Activated CD4-positive, alpha-beta memory T cell treated with anti-CD3 and anti-CD28 coated beads for 36 hours (primary cell): ENCODE measurements around the gene TMEM51. TPM values are rescaled to one million over a fixed set of nuclear protein-coding genes. Genes with fewer than 3 reads are reported as not detected.
"Not testable (repeated sequence)": the region's sequence is repeated elsewhere in the genome, so short reads cannot be mapped to it uniquely, and the experiment has no call there.

Source experiments
- CTCF ChIA-PET: fragments of 350-600 bp; sonication (Branson Sonifier 250); formaldehyde crosslinking; loops from one replicate; lab custom pipeline; 2021; ENCODE audit warnings: antibody characterized with exemption, inconsistent platforms; lab: Charles Lee
- POLR2A ChIA-PET: fragments of 350-600 bp; sonication (Branson Sonifier 250); formaldehyde crosslinking; loops from one replicate; lab custom pipeline; 2021; ENCODE audit warnings: antibody characterized with exemption; lab: Charles Lee
- DNase-seq: peaks from one replicate; pipeline ENCODE4 v3.0.0-alpha.2; 2020
- H3K27ac Mint-ChIP-seq: one replicate; pipeline ENCODE4 v1.8.0; 2021; ENCODE audit warnings: mixed read lengths
- H3K27me3 Mint-ChIP-seq: one replicate; pipeline ENCODE4 v1.8.0; 2021; ENCODE audit warnings: mixed read lengths
- H3K36me3 Mint-ChIP-seq: one replicate; pipeline ENCODE4 v1.8.0; 2021; ENCODE audit warnings: mixed read lengths
- H3K4me1 Mint-ChIP-seq: one replicate; pipeline ENCODE4 v1.8.0; 2021; ENCODE audit warnings: low read depth, mixed read lengths
- H3K4me3 Mint-ChIP-seq: one replicate; pipeline ENCODE4 v1.8.0; 2021; ENCODE audit warnings: mild to moderate bottlenecking, mixed read lengths
- H3K9me3 Mint-ChIP-seq: one replicate; pipeline ENCODE4 v1.8.0; 2021; ENCODE audit warnings: mixed read lengths
- intact Hi-C: fragments of 100-400 bp; cut with micrococcal nuclease; formaldehyde crosslinking; loops from one replicate; pipeline ENCODE4 v1.15.1; 2023
- total RNA-seq, 2 experiments: library from RNA; stranded (reverse); gene quantifications; one replicate each; pipeline ENCODE4 v1.2.3, GENCODE V29; 2021

TMEM51 gene
- total RNA-seq, 2 experiments from 2014 or later: not detected

DNA sequence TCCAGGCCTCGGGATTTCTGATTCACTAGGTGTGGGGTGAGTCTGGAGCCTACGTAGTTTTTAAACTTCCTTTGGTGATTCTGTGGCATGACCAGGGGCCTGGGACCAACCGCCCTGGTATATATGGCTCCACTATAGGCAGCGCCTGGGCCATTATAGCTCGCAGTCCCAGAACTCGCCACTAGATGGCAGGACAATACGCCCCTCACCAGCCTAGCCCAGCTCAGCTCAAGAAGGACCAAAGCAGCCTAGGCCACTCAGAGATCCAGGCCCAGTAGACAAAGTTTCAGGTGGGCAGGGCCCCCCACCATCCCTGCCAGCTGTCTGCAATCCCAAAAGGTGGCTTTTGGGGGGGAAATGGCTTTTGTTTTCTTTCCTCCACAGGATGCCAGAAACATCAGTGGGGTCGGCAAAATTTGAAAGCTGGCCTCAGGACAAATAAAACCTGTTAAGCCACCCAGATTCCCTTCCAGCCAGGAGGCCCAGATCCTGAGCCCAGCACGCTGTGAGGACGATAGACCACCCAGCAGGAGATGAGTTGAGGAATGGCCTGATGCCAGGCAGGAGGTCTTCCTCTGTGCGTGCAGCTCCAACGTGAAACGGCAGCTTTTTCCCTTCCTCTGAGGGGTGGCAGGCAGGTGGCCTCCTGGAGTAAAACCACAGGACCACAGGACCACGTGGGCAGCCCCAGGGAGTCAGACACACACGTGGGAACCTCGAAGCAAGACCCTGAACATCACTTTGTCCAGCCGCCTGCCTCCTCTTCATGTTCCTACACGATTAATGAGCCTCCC lies 24.8 kb upstream of the TMEM51 start:
- Mint-ChIP-seq H3K9me3 (peaks cover 3% of the 10 kb centered on the region), H3K36me3 (no peaks in the 10 kb centered on the region), H3K4me1 (no peaks in the 10 kb centered on the region), H3K27ac (no peak overlapping the region), H3K27me3 (peaks cover 4% of the 10 kb centered on the region), H3K4me3 (no peak overlapping the region)
- intact Hi-C loops: loop anchor here (1.0 to 10.0 kb wide), 3 partner anchors 144 to 306 kb away; partner anchors contain the start of gene CTRC
- peak; percentile 83 for DNase-seq
- ChIA-PET CTCF (interaction anchor here (0.5 to 7.9 kb wide), 38 partner anchors 9 to 303 kb away, joined by 3 to 142 read pairs (median 4); partner anchors contain the start of gene TMEM51), POLR2A (no interaction called here)

DNA sequence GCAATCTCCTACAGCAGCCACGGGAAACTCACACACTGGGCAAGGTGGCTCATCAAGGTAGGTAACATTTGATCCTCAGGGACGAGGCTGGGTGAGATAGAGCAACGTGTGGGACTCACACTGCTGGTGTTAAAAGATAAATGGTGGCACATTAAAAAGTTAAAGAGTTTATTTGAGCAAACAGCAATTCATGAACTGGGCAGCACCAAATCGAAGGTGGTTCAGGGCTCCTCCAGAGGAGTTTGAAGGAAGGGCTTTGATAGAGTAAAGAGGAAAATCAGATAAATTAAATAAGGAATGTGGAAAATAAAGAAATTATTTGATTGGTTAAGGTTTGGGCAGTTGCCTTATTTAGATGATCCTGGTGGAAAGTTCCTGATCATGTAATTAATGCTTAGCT lies 23.6 kb upstream of the TMEM51 start:
- intact Hi-C loops: loop anchor here (10.0 kb wide), 1 partner anchor 305 kb away; the partner anchor contains the start of gene CTRC
- CTCF ChIA-PET: interaction anchor here (1.2 to 7.9 kb wide), 7 partner anchors 10 to 174 kb away, joined by 3 to 142 read pairs (median 7); partner anchors contain the start of gene TMEM51

DNA sequence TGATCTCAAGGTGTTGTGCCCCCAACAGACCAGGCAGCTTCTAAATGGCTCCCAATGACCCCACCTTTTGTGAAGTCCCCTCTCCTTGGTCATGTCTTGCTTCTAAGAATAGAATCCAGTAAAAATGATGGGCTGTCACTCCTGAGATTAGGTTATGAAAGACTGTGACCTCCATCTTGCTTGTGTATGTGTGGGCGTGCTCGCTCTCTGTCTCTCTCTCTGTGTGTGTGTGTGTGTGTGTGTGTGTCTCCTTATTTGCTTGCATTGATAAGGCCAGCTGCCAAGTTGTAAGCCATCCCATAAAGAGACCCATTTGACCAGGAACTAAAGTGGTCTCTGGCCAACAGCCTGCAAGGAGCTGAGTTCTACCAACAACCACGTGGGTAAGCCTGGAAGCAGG lies 22.9 kb upstream of the TMEM51 start:
- POLR2A ChIA-PET: no interaction called here
- intact Hi-C loops: no loop called here
- Mint-ChIP-seq H3K4me3 (no peak overlapping the region), H3K4me1 (no peaks in the 10 kb centered on the region), H3K27me3 (peaks cover 13% of the 10 kb centered on the region), H3K9me3 (peaks cover 3% of the 10 kb centered on the region), H3K27ac (no peak overlapping the region), H3K36me3 (no peaks in the 10 kb centered on the region)
- CTCF ChIA-PET: interaction anchor here (1.2 to 7.9 kb wide), 4 partner anchors 22 to 174 kb away, joined by 3 to 142 read pairs (median 36); no protein-coding TSS in a partner anchor
- no peak for DNase-seq

More for the DNA sequence above, 23.6 kb upstream of the TMEM51 start:
- POLR2A ChIA-PET: no interaction called here
- no peak for DNase-seq
- Mint-ChIP-seq H3K27me3 (peaks cover 11% of the 10 kb centered on the region), H3K9me3 (peaks cover 3% of the 10 kb centered on the region), H3K4me3 (no peak overlapping the region), H3K4me1 (no peaks in the 10 kb centered on the region), H3K36me3 (no peaks in the 10 kb centered on the region), H3K27ac (no peak overlapping the region)

DNA sequence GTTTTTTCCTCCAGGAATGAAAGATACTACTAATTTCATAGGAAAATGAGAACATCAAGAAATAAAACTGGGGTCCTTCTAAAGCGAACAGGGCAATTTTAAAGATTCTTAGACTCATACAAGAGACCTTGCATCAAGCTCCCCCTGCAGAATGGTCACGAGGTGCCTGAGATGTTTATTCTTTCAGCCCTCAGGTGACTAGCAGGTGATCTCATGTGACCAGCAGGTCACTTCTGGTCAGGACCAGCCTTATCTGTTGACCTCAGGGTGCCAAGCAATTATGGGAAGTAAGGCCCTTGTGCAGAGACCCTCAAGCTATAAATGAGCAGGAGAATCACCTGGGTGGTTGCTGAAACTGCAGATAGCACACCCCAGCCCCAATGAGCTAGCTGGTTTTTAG lies 20.6 kb upstream of the TMEM51 start:
- no peaks in the 10 kb centered on the region for H3K36me3 Mint-ChIP-seq
- no peak overlapping the region for H3K27ac Mint-ChIP-seq
- intact Hi-C loops: no loop called here
- no peak overlapping the region for H3K4me3 Mint-ChIP-seq
- ChIA-PET POLR2A (no interaction called here), CTCF (interaction anchor here (7.9 kb wide), 1 partner anchor 140 kb away, joined by 142 read pairs; no protein-coding TSS in a partner anchor)
- DNase-seq: no peak
- H3K27me3 Mint-ChIP-seq: peaks cover 28% of the 10 kb centered on the region
- peaks cover 3% of the 10 kb centered on the region for H3K9me3 Mint-ChIP-seq
- H3K4me1 Mint-ChIP-seq: no peaks in the 10 kb centered on the region

DNA sequence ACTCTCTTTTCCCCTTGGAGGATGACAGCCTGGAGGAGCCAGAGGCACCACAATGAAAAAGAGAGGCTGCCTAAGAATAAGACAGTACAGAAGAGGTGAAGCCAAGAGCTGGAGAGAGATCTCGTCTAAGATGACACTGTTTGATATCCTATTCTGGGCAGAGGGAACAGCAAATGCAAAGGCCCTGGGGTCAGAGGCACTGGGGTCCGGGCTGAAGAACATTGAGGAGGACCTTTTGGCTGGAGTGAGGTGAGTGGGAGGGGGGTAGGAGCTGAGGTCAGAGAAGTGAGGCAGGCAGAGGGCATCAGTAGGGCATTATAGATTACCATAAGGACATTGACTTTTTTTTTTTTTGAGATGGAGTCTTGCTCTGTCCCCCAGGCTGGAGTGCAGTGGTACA lies 19.3 kb upstream of the TMEM51 start:
- H3K27me3 Mint-ChIP-seq: peaks cover 33% of the 10 kb centered on the region
- CTCF ChIA-PET: interaction anchor here (7.9 kb wide), 1 partner anchor 139 kb away, joined by 142 read pairs; no protein-coding TSS in a partner anchor
- intact Hi-C loops: no loop called here
- DNase-seq: no peak
- POLR2A ChIA-PET: no interaction called here
- H3K4me1 Mint-ChIP-seq: no peaks in the 10 kb centered on the region
- no peaks in the 10 kb centered on the region for H3K36me3 Mint-ChIP-seq
- no peak overlapping the region for H3K4me3 Mint-ChIP-seq
- peaks cover 3% of the 10 kb centered on the region for H3K9me3 Mint-ChIP-seq
- no peak overlapping the region for H3K27ac Mint-ChIP-seq

DNA sequence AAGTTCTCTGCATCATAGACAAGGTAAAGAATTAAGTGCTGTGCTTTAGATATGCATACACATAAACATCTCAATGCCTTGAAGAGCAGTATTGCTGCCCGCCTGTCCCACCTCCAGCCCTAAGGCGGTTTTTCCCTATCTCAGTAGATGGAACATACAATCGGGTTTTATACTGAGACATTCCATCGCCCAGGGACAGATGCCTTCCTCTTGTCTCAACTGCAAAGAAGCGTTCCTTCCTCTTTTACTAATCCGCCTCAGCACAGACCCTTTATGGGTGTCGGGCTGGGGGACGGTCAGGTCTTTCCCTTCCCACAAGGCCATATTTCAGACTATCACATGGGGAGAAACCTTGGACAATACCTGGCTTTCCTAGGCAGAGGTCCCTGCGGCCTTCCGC lies 17.9 kb upstream of the TMEM51 start:
- H3K9me3 Mint-ChIP-seq, POLR2A ChIA-PET, intact Hi-C loops, H3K4me3 Mint-ChIP-seq, H3K36me3 Mint-ChIP-seq, DNase-seq, H3K4me1 Mint-ChIP-seq, H3K27ac Mint-ChIP-seq: not testable (repeated sequence)
- CTCF ChIA-PET: interaction anchor here (7.9 kb wide), 1 partner anchor 137 kb away, joined by 142 read pairs; no protein-coding TSS in a partner anchor
- H3K27me3 Mint-ChIP-seq: peaks cover 38% of the 10 kb centered on the region

DNA sequence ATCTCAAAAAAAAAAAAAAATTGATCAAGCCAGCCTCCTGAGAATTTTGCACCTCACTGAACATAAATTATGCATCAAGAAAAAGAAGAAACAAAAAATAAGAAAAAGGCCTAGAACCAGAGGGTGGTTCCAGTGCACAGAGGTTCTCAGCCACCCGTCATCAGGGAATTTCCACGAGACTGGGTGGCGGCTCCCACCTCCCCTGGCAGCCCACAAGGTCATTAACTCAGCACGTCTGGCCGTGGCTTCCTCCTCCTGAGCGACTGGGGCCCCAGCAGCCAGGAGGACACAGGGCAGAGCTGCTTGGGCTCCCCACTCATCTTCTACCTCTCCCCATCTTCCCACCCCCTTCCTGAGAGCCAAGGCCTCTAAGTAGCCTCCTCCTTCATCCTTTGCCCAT lies 15.7 kb upstream of the TMEM51 start:
- no peak for DNase-seq
- Mint-ChIP-seq H3K9me3 (no peaks in the 10 kb centered on the region), H3K27ac (no peak overlapping the region), H3K36me3 (no peaks in the 10 kb centered on the region), H3K4me3 (no peak overlapping the region), H3K4me1 (no peaks in the 10 kb centered on the region), H3K27me3 (peaks cover 47% of the 10 kb centered on the region)
- ChIA-PET POLR2A (no interaction called here), CTCF (interaction anchor here (0.8 to 2.3 kb wide), 3 partner anchors 9 to 166 kb away, joined by 3 to 9 read pairs (median 5); no protein-coding TSS in a partner anchor)
- intact Hi-C loops: no loop called here

DNA sequence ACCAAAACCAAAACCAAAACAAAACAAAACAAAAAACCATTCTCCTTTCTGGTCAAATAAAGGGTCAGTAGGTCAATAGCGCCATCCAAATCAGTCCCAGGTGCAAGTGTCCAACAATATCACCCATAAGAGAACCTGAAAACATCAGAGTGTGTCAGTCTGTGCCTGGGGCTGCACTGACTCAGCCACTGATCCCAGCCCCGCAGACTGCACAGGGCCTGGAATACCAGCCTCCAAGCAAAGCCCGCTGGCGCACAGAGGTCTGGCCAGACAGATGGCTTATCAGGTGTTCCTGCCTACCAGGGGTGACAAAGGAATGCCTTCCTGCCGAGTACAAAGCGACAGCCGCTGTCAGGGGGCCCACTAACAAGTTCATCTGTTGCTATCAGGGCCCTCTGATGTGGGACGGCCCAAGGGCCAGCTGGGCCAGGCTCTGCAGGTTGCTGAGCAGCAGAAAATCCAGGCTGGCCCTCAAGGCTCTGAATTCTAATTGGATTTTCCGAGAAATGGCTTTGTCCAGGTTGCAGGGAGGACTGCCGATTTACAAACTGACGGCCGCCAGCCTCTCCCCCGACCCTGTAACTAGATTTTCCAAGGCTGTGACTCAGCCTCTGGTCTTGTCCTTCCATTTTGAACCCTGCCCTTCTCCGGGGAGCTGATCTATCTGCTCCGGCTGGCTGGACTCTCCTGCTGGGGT lies 13.7 kb upstream of the TMEM51 start:
- no peak for DNase-seq
- peaks cover 45% of the 10 kb centered on the region for H3K27me3 Mint-ChIP-seq
- H3K9me3 Mint-ChIP-seq: no peaks in the 10 kb centered on the region
- intact Hi-C loops: no loop called here
- H3K4me1 Mint-ChIP-seq: no peaks in the 10 kb centered on the region
- ChIA-PET POLR2A (no interaction called here), CTCF (interaction anchor here (2.8 kb wide), 1 partner anchor 11 kb away, joined by 7 read pairs; no protein-coding TSS in a partner anchor)
- H3K36me3 Mint-ChIP-seq: no peaks in the 10 kb centered on the region
- no peak overlapping the region for H3K27ac Mint-ChIP-seq
- H3K4me3 Mint-ChIP-seq: no peak overlapping the region

DNA sequence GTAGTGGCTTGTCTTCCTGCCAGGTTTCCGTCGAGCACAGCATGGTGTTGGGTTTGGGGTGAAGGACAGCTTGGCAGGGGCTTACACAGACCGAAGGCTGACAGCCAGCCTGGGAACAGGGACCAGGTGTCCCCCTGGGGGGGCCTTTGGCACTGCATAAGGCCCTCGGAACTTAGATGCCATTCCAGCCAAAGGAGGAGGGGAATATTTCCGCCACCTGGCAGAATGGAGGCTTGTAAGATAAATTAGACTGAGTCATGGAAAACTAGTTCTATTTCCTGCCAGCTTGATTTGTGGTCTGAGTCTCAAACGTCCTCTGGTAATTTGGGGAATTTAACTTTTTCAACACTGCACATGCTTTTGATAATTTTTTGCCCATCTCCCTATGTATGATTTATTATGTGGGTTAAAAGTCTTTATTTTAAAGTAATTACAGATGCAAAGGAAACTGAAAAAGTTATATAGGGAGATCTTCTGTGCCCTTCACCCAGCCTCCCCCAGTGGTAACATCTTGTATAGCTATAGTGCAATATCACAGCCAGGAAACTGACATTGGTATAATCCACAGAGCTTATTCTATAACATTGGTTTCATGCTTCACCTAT lies 11.5 kb upstream of the TMEM51 start:
- H3K36me3 Mint-ChIP-seq: no peaks in the 10 kb centered on the region
- H3K27me3 Mint-ChIP-seq: peaks cover 44% of the 10 kb centered on the region
- CTCF ChIA-PET: interaction anchor here (0.5 to 1.1 kb wide), 2 partner anchors 12 to 18 kb away, joined by 3 to 4 read pairs; partner anchors contain the start of gene TMEM51
- intact Hi-C loops: no loop called here
- POLR2A ChIA-PET: no interaction called here
- H3K9me3 Mint-ChIP-seq: no peaks in the 10 kb centered on the region
- H3K27ac Mint-ChIP-seq: no peak overlapping the region
- DNase-seq: no peak
- H3K4me1 Mint-ChIP-seq: no peaks in the 10 kb centered on the region
- no peak overlapping the region for H3K4me3 Mint-ChIP-seq

DNA sequence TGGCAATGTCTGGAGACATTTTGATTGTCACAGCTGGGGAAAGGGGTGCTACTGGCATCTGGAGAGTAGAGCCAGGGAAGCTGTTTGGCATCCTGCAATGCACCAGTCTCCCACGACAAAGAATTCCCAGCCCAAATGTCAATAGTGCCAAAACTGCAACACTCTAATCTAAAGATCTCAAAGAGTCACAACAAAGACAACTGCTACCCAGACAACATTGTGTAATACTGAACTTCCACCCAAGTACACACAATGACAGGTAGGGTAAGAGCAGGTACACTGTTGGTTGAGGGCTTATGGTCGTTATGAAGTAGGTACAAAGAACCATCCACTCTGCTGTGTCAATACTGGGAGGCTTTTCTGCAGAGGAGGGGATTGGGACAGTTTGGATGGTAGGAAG lies 8.2 kb upstream of the TMEM51 start:
- H3K4me1 Mint-ChIP-seq: no peaks in the 10 kb centered on the region
- intact Hi-C loops: no loop called here
- no peak overlapping the region for H3K27ac Mint-ChIP-seq
- H3K27me3 Mint-ChIP-seq: peaks cover 45% of the 10 kb centered on the region
- no peak overlapping the region for H3K4me3 Mint-ChIP-seq
- no peaks in the 10 kb centered on the region for H3K36me3 Mint-ChIP-seq
- H3K9me3 Mint-ChIP-seq: no peaks in the 10 kb centered on the region
- POLR2A ChIA-PET: no interaction called here
- DNase-seq: no peak
- CTCF ChIA-PET: no interaction called here

DNA sequence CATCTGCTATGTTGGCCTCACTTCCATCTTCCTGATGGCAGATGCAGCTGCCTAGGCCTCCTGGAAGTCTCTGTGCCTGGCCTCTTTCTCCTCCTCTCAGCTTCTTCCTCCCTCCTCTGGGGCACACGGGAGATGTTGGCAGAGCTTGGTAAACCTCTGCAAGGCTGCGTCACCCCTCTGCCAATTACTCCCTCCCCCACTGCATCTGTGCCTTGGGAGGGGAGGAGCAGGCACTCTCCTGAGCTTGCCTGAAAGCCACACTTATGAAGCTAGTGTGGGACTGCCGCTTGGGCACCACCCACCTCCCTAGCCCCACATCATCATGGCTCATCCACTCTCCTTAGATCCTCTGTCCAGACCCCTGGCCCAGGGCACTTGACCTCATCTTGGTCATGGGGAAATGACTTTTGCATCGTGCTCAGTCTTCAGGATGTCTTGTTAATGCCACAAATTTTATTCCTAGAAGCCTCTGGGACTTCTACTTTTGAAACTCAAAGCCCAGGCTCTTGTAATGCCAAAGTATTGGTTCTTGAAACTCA lies 7.3 kb upstream of the TMEM51 start:
- CTCF ChIA-PET: no interaction called here

More for the DNA sequence above, 7.3 kb upstream of the TMEM51 start:
- H3K27me3 Mint-ChIP-seq: peaks cover 42% of the 10 kb centered on the region
- no peaks in the 10 kb centered on the region for H3K4me1 Mint-ChIP-seq
- intact Hi-C loops: no loop called here
- no peak for DNase-seq
- H3K9me3 Mint-ChIP-seq: no peaks in the 10 kb centered on the region
- no peak overlapping the region for H3K27ac Mint-ChIP-seq
- no peak overlapping the region for H3K4me3 Mint-ChIP-seq
- POLR2A ChIA-PET: no interaction called here
- H3K36me3 Mint-ChIP-seq: no peaks in the 10 kb centered on the region
